IMR-90 (cell line): ENCODE results near the gene AOC2. TPM values are rescaled to one million over a fixed set of nuclear protein-coding genes. Genes with fewer than 3 reads are reported as not detected.

ENCODE experiments used
- ATAC-seq: fragments of 200-7000 bp; cut with Tn5 transposase; 2 replicates; pipeline ENCODE4 v1.9.1; 2020; ENCODE audit warnings: low read depth, mild to moderate bottlenecking, moderate library complexity
- BruUV-seq: library from RNA; stranded (reverse); fragments of 400-500 nt; replicated peaks from 2 replicates; lab custom pipeline; 2021; lab: Mats Ljungman, UMichigan
- CTCF ChIA-PET: fragments of 300-600 bp; formaldehyde crosslinking; extraction: SDS; loops from one replicate; lab custom pipeline; 2021; ENCODE audit warnings: antibody characterized with exemption; lab: Yijun Ruan, JAX
- POLR2A ChIA-PET: fragments of 300-600 bp; sonication (Branson Sonifier 250); formaldehyde crosslinking; loops from one replicate; lab custom pipeline; 2022; ENCODE audit warnings: antibody characterized with exemption; ENCODE audit not compliant: unreplicated experiment; lab: Charles Lee
- DNase-seq: peaks from one replicate; pipeline ENCODE4 v3.0.0; 2013
- H2AFZ ChIP-seq: replicated peaks from 2 replicates; pipeline ENCODE3; 2013; ENCODE audit warnings: low read length, mild to moderate bottlenecking; ENCODE audit not compliant: poor library complexity
- H2AK5ac ChIP-seq: 2 replicates; pipeline ENCODE4 v1.6.1; 2013; ENCODE audit warnings: low read depth, low read length, inconsistent platforms
- H2AK9ac ChIP-seq: replicated peaks from 2 replicates; pipeline ENCODE3; 2013; ENCODE audit warnings: mild to moderate bottlenecking, low read depth, low read length, moderate library complexity; ENCODE audit not compliant: poor library complexity
- H2BK120ac ChIP-seq: 2 replicates; pipeline ENCODE4 v1.6.1; 2013; ENCODE audit warnings: low read depth, low read length, inconsistent platforms
- H2BK15ac ChIP-seq: 3 replicates; pipeline ENCODE4 v1.6.1; 2013; ENCODE audit warnings: low read depth, low read length, inconsistent platforms
- H2BK20ac ChIP-seq: 2 replicates; pipeline ENCODE4 v1.6.1; 2013; ENCODE audit warnings: low read depth, mild to moderate bottlenecking, inconsistent platforms, low read length, moderate library complexity
- H2BK5ac ChIP-seq: 2 replicates; pipeline ENCODE4 v1.6.1; 2013; ENCODE audit warnings: mild to moderate bottlenecking, low read depth, low read length, inconsistent platforms; ENCODE audit not compliant: poor library complexity, severe bottlenecking
- H3K14ac ChIP-seq: replicated peaks from 2 replicates; pipeline ENCODE4 v1.6.1; 2013; ENCODE audit warnings: low read depth, low read length, inconsistent platforms
- H3K18ac ChIP-seq: 2 replicates; pipeline ENCODE4 v1.6.1; 2013; ENCODE audit warnings: low read depth, low read length, control low read depth
- H3K23ac ChIP-seq: 2 replicates; pipeline ENCODE4 v1.6.1; 2013; ENCODE audit warnings: low read depth, low read length, inconsistent platforms
- H3K27ac ChIP-seq: 2 replicates; pipeline ENCODE4 v1.5.1; 2013; ENCODE audit warnings: mild to moderate bottlenecking, control low read depth, low read length; ENCODE audit not compliant: insufficient read depth
- H3K27me3 ChIP-seq: 2 replicates; pipeline ENCODE4 v1.6.1; 2013; ENCODE audit warnings: low read length; ENCODE audit not compliant: control insufficient read depth, insufficient read depth
- H3K36me3 ChIP-seq: 2 replicates; pipeline ENCODE4 v1.6.1; 2013; ENCODE audit warnings: low read length, mixed read lengths; ENCODE audit not compliant: control insufficient read depth, insufficient read depth
- H3K4ac ChIP-seq: 2 replicates; pipeline ENCODE4 v1.6.1; 2013; ENCODE audit warnings: low read depth, low read length, inconsistent platforms
- H3K4me1 ChIP-seq: 2 replicates; pipeline ENCODE4 v1.6.1; 2013; ENCODE audit warnings: low read length, mixed read lengths; ENCODE audit not compliant: control insufficient read depth, insufficient read depth
- H3K4me2 ChIP-seq: 2 replicates; pipeline ENCODE4 v1.6.1; 2013; ENCODE audit warnings: low read depth, mild to moderate bottlenecking, control low read depth, low read length, moderate library complexity
- H3K4me3 ChIP-seq: 2 replicates; pipeline ENCODE4 v1.5.1; 2013; ENCODE audit warnings: low read depth, mild to moderate bottlenecking, control low read depth, low read length, moderate library complexity; ENCODE audit not compliant: insufficient read depth
- H3K56ac ChIP-seq: 2 replicates; pipeline ENCODE4 v1.6.1; 2013; ENCODE audit warnings: low read length, inconsistent platforms; ENCODE audit not compliant: insufficient read depth; ENCODE audit errors: extremely low read depth
- H3K79me1 ChIP-seq, 2 experiments: 2 replicates each; pipeline ENCODE4 v1.6.1; 2013; ENCODE audit warnings: low read length in 2 of 2, inconsistent platforms in 1 of 2, low read depth in 1 of 2
- H3K9ac ChIP-seq: 2 replicates; pipeline ENCODE4 v1.6.1; 2013; ENCODE audit warnings: low read depth, low read length, control low read depth
- H3K9me1 ChIP-seq: 2 replicates; pipeline ENCODE4 v1.6.1; 2013; ENCODE audit warnings: low read length, inconsistent platforms; ENCODE audit not compliant: insufficient read depth
- H3K9me3 ChIP-seq: 2 replicates; pipeline ENCODE4 v1.6.1; 2013; ENCODE audit warnings: low read length; ENCODE audit not compliant: control insufficient read depth, insufficient read depth
- H4K20me1 ChIP-seq: 2 replicates; pipeline ENCODE4 v1.6.1; 2013; ENCODE audit warnings: low read length, inconsistent platforms; ENCODE audit not compliant: insufficient read depth
- H4K5ac ChIP-seq: 2 replicates; pipeline ENCODE4 v1.6.1; 2013; ENCODE audit warnings: mild to moderate bottlenecking, low read depth, low read length, control low read depth
- H4K8ac ChIP-seq, 2 experiments: 2 replicates each; pipeline ENCODE4 v1.6.1; 2013; ENCODE audit warnings: low read depth in 2 of 2, low read length in 2 of 2, control low read depth in 1 of 2, inconsistent platforms in 1 of 2
- H4K91ac ChIP-seq: 2 replicates; pipeline ENCODE4 v1.6.1; 2013; ENCODE audit warnings: low read depth, low read length, inconsistent platforms; ENCODE audit not compliant: insufficient read depth
- CEBPB ChIP-seq: IDR thresholded peaks from 2 replicates; pipeline ENCODE4 v1.6.1; 2012; ENCODE audit warnings: low read depth, low read length, improper control_type of control experiment
- CHD1 ChIP-seq: IDR thresholded peaks from 2 replicates; pipeline ENCODE4 v1.6.1; 2012; ENCODE audit warnings: low read depth, low read length, improper control_type of control experiment
- CTCF ChIP-seq: conservative IDR thresholded peaks from 2 replicates; pipeline ENCODE4 v1.5.1; 2012; ENCODE audit warnings: mild to moderate bottlenecking, low read depth, low read length, improper control_type of control experiment
- ELK1 ChIP-seq: fragments of 150-350 bp; IDR thresholded peaks from 2 replicates; pipeline ENCODE4 v1.6.1; 2016; ENCODE audit warnings: low read depth, mild to moderate bottlenecking, low read length, moderate library complexity, borderline replicate concordance
- FOS ChIP-seq: fragments of 150-350 bp; IDR thresholded peaks from 2 replicates; pipeline ENCODE4 v1.6.1; 2016; ENCODE audit warnings: low read depth, low read length
- MAFK ChIP-seq: IDR thresholded peaks from 2 replicates; pipeline ENCODE4 v1.6.1; 2012; ENCODE audit warnings: low read depth, low read length, improper control_type of control experiment
- MAZ ChIP-seq: IDR thresholded peaks from 2 replicates; pipeline ENCODE4 v1.6.1; 2012; ENCODE audit warnings: low read depth, mild to moderate bottlenecking, low read length, improper control_type of control experiment, moderate library complexity, borderline replicate concordance
- MXI1 ChIP-seq: IDR thresholded peaks from 2 replicates; pipeline ENCODE4 v1.6.1; 2012; ENCODE audit warnings: low read depth, mild to moderate bottlenecking, low read length, moderate library complexity, borderline replicate concordance
- NFE2L2 ChIP-seq: fragments of 150-350 bp; IDR thresholded peaks from 2 replicates; pipeline ENCODE4 v1.6.1; 2016; ENCODE audit warnings: low read depth, mild to moderate bottlenecking, low read length
- POLR2A ChIP-seq: IDR thresholded peaks from 2 replicates; pipeline ENCODE4 v1.6.1; 2012; ENCODE audit warnings: mild to moderate bottlenecking, low read depth, low read length
- RAD21 ChIP-seq: IDR thresholded peaks from 2 replicates; pipeline ENCODE4 v1.6.1; 2012; ENCODE audit warnings: low read length, improper control_type of control experiment
- RCOR1 ChIP-seq: IDR thresholded peaks from 2 replicates; pipeline ENCODE4 v1.6.1; 2012; ENCODE audit warnings: mild to moderate bottlenecking, low read length, improper control_type of control experiment; ENCODE audit not compliant: insufficient replicate concordance
- RFX5 ChIP-seq: IDR thresholded peaks from 2 replicates; pipeline ENCODE4 v1.8.0; 2012; ENCODE audit warnings: low read depth, mild to moderate bottlenecking, low read length, moderate library complexity
- SMC3 ChIP-seq: fragments of 150-350 bp; IDR thresholded peaks from 2 replicates; pipeline ENCODE4 v1.6.1; 2016; ENCODE audit warnings: low read depth, mild to moderate bottlenecking, antibody characterized with exemption, low read length, moderate library complexity
- USF2 ChIP-seq: fragments of 150-350 bp; IDR thresholded peaks from 2 replicates; pipeline ENCODE4 v1.6.1; 2017; ENCODE audit warnings: mild to moderate bottlenecking, antibody characterized with exemption, low read length, low read depth
- WGBS, 2 experiments: methylation state at CpG; one replicate each; pipeline versions ENCODE4 v1.1.5 to v1.1.7; 2013; ENCODE audit warnings: missing lambda C conversion rate in 2 of 2; ENCODE audit not compliant: insufficient read length in 1 of 2; ENCODE audit errors: extremely low coverage in 2 of 2; 5-methylcytosine and 5-hydroxymethylcytosine counted together
- dilution Hi-C: fragments of 300-500 bp; cut with HindIII; formaldehyde crosslinking; loops from one replicate; pipeline ENCODE4 v1.14.3; 2018; ENCODE audit warnings: low sequenced_read_pairs; ENCODE audit not compliant: unreplicated experiment
- in situ Hi-C: fragments of 300-500 bp; cut with MboI; formaldehyde crosslinking; loops from 3 replicates; pipeline ENCODE4 v1.14.3; 2019; ENCODE audit warnings: low sequenced_read_pairs, inconsistent platforms, mixed read lengths
- intact Hi-C: fragments of 100-400 bp; cut with micrococcal nuclease; formaldehyde crosslinking; loops from 2 replicates; pipeline ENCODE4 v1.10.0; 2022
- polyA plus RNA-seq, 3 experiments: library from polyadenylated mRNA; depleted of rRNA; stranded (reverse); fragments of >200 nt; gene quantifications; 2 replicates each; pipeline ENCODE4 v1.2.3, GENCODE V29; 2012; ENCODE audit warnings: low replicate concordance in 1 of 3
- total RNA-seq: library from RNA; depleted of rRNA; stranded (reverse); fragments of >200 nt; gene quantifications from 2 replicates; pipeline ENCODE4 v1.2.3, GENCODE V29; 2012

The AOC2 gene
- total and polyA plus RNA-seq, 2 of the 4 experiments (the other 2 are of a cell fraction): 0.36 to 0.41 TPM

- no peak overlapping the region for H2AK5ac ChIP-seq
- H3K9me1 ChIP-seq: 0 out of 2 replicates have a peak, but pooled peaks cover 4% of the 10 kb centered on the region
- H3K79me1 ChIP-seq: peaks cover 21 to 23% of the 10 kb centered on the region in 2 experiments
- POLR2A ChIA-PET: no interaction called here
- H2BK20ac ChIP-seq: no peak overlapping the region
- no peak overlapping the region for H4K5ac ChIP-seq
- 87% methylated on average over 8 of the region's 8 CpGs; no CpG with 5 or more reads in 1 of the 2 experiments for WGBS, 2 experiments
- in situ Hi-C loops (no loop called here), dilution Hi-C loops (no loop called here), intact Hi-C loops (no loop called here)
- H3K56ac ChIP-seq: no peak overlapping the region
- CTCF ChIA-PET: interaction anchor here (1.0 kb wide), 1 partner anchor 9 kb away, joined by 6 read pairs; the partner anchor contains the start of gene BECN1
- peaks cover 41% of the 10 kb centered on the region for H3K36me3 ChIP-seq
- H3K4ac ChIP-seq: peak overlapping the region; percentile 47; the same call in 1 of the 2 replicates
- ATAC-seq (peak; percentile 50), DNase-seq (peak; percentile 81)
- H2BK120ac ChIP-seq: no peak overlapping the region
- no peaks in the 10 kb centered on the region for H3K9me3 ChIP-seq
- H3K14ac ChIP-seq: no peak overlapping the region
- peak overlapping the region in 1 of 2 experiments; percentile 24; a peak in 1 of 4 replicates for H4K8ac ChIP-seq
- no peak overlapping the region for H3K4me2 ChIP-seq
- no peaks in the 10 kb centered on the region for H3K4me1 ChIP-seq
- no peak overlapping the region for H3K18ac ChIP-seq
- H2AK9ac ChIP-seq: no peak overlapping the region
- H3K23ac ChIP-seq: no peak overlapping the region
- H2BK5ac ChIP-seq: no peak overlapping the region
- no peak overlapping the region for H2AFZ ChIP-seq
- H4K20me1 ChIP-seq: no peaks in the 10 kb centered on the region
- H3K9ac ChIP-seq: no peak overlapping the region
- H3K27me3 ChIP-seq: no peaks in the 10 kb centered on the region
- no TSS peak for BruUV-seq
- H3K27ac ChIP-seq: no peak overlapping the region; the same call in 1 of the 2 replicates
- no peak overlapping the region for H2BK15ac ChIP-seq
- no peak overlapping the region for H3K4me3 ChIP-seq
- H4K91ac ChIP-seq: no peak overlapping the region
- TF ChIP-seq POLR2A (no peak), CEBPB (no peak), SMC3 (no peak), MAZ (no peak), ELK1 (no peak), FOS (no peak), CTCF (no peak), RAD21 (no peak), MXI1 (no peak), NFE2L2 (no peak), USF2 (no peak), MAFK (no peak), CHD1 (no peak), RFX5 (no peak), RCOR1 (no peak)
Measured at GRCh38 chr17:42814633-42815399, 29.6 kb upstream of the AOC2 start.
